Transverse colon (tissue), 4 donors: ENCODE results near the gene YAP1. TPM values are rescaled to one million over a fixed set of nuclear protein-coding genes. Genes with fewer than 3 reads are reported as not detected.

Source experiments
- DNase-seq: peaks from one replicate; pipeline ENCODE4 v3.0.0-alpha.2; 2019
- H3K27ac ChIP-seq, 4 donors: fragments of 200-600 bp; sonication (generic); 2 replicates each; pipeline ENCODE4 v1.5.1; 2016 to 2018; ENCODE audit warnings: inconsistent platforms in 4 of 4
- H3K27me3 ChIP-seq: fragments of 200-600 bp; sonication (generic); 2 replicates; pipeline ENCODE4 v1.5.1; 2017; ENCODE audit warnings: inconsistent platforms
- H3K36me3 ChIP-seq, 4 donors: fragments of 200-600 bp; sonication (generic); 2 replicates each; pipeline ENCODE4 v1.5.1; 2017 to 2019; ENCODE audit warnings: inconsistent platforms in 4 of 4
- H3K4me1 ChIP-seq, 4 donors: fragments of 200-600 bp; sonication (generic); 2 replicates each; pipeline ENCODE4 v1.5.1; 2017 to 2020; ENCODE audit warnings: inconsistent platforms in 4 of 4
- H3K4me3 ChIP-seq, 4 donors: fragments of 200-600 bp; sonication (generic); 1 replicate in 1 of 4; 2 replicates in 3 of 4; pipeline versions ENCODE4 v1.5.1 to v1.6.1; 2017 to 2019; ENCODE audit warnings: inconsistent platforms in 4 of 4
- H3K9me3 ChIP-seq, 2 donors: fragments of 200-600 bp; sonication (generic); 2 replicates each; pipeline ENCODE4 v1.5.1; 2017 to 2019; ENCODE audit warnings: inconsistent platforms in 2 of 2
- CTCF ChIP-seq, 5 experiments: fragments of 200-600 bp in 3 of 5; fragments of 450-650 bp in 2 of 5; sonication (generic) in 3 of 5; IDR thresholded peaks; 1 replicate in 2 of 5; 2 replicates in 3 of 5; pipeline ENCODE4 v1.5.1; 2016 to 2017; ENCODE audit warnings: antibody characterized with exemption in 5 of 5, inconsistent platforms in 3 of 5, mild to moderate bottlenecking in 2 of 5, moderate library complexity in 1 of 5
- EP300 ChIP-seq: sonication (generic); formaldehyde crosslinking; IDR thresholded peaks from one replicate; pipeline ENCODE4 v1.6.1; 2017; ENCODE audit warnings: antibody characterized with exemption, low read depth
- POLR2A ChIP-seq: fragments of 450-650 bp; IDR thresholded peaks from one replicate; pipeline ENCODE4 v1.6.1; 2016; ENCODE audit warnings: antibody characterized with exemption, mild to moderate bottlenecking, moderate library complexity
- POLR2AphosphoS5 ChIP-seq, 3 donors: sonication (generic); formaldehyde crosslinking; IDR thresholded peaks; one replicate each; pipeline ENCODE4 v1.6.1; 2016; ENCODE audit warnings: antibody characterized with exemption in 3 of 3
- WGBS, 2 donors: methylation state at CpG; one replicate each; pipeline ENCODE4 v1.1.5; 2018; ENCODE audit warnings: low coverage in 1 of 2; 5-methylcytosine and 5-hydroxymethylcytosine counted together
- in situ Hi-C, 4 donors: fragments of 200-750 bp; cut with MboI; loops; one replicate each; pipeline versions ENCODE4 v1.15.0 to v1.15.1; 2017; ENCODE audit warnings: low sequenced_read_pairs in 3 of 4, low pct_ligation_motif_present in 1 of 4, low pct_unique_long_range_greater_than_20kb in 1 of 4
- intact Hi-C: fragments of 100-400 bp; cut with DNase I; formaldehyde crosslinking; loops from one replicate; pipeline ENCODE4 v1.15.1; 2023; ENCODE audit warnings: low total_unique reads
- total RNA-seq, 4 donors: library from RNA; depleted of rRNA; stranded (reverse); fragments of >200 nt; gene quantifications; one replicate each; pipeline ENCODE4 v1.1.0, GENCODE V29; 2016

The YAP1 gene
- total RNA-seq, 4 donors from 2014 or later, result 90.5 to 163 (median 105) TPM

GRCh38 chr11:102116453-102117205, 6.4 kb downstream of the YAP1 start:
- TF ChIP-seq POLR2A (no peak), POLR2AphosphoS5 (IDR thresholded peaks at IDR 0.05) (no peak), CTCF (IDR thresholded peaks at IDR 0.05) (no peak), EP300 (no peak)
- in situ Hi-C loops (loop anchor here in 1 of 4 donors (25.0 kb wide), 1 partner anchor 146 kb away; no protein-coding TSS in a partner anchor), intact Hi-C loops (loop anchor here (10.0 kb wide), 1 partner anchor 158 kb away; no protein-coding TSS in a partner anchor)
- Histone ChIP-seq H3K4me3 (no peak overlapping the region), H3K4me1 (peaks cover 23 to 88% (median 47%) of the 10 kb centered on the region in 4 donors), H3K27ac (peak overlapping the region; percentile 57 to 78 (median 71)), H3K27me3 (no peaks in the 10 kb centered on the region), H3K36me3 (no peaks in the 10 kb centered on the region), H3K9me3 (no peaks in the 10 kb centered on the region)
- WGBS, 2 donors, result 42 to 46% methylated on average over 2 of the region's 2 CpGs
- DNase-seq, result no peak

GRCh38 chr11:102117472-102118113, 7.3 kb downstream of the YAP1 start:
- no peak for DNase-seq
- intact Hi-C loops, result loop anchor here (10.0 kb wide), 1 partner anchor 157 kb away; no protein-coding TSS in a partner anchor
- WGBS, 2 donors, result 0 to 15% methylated on average over 2 to 4 of the region's 4 CpGs

GRCh38 chr11:102118937-102119336, 8.7 kb downstream of the YAP1 start:
- Histone ChIP-seq H3K4me3 (no peak overlapping the region), H3K36me3 (no peaks in the 10 kb centered on the region), H3K27ac (no peak overlapping the region), H3K9me3 (no peaks in the 10 kb centered on the region), H3K4me1 (peaks cover 22 to 73% (median 37%) of the 10 kb centered on the region in 4 donors), H3K27me3 (no peaks in the 10 kb centered on the region)
- 4 to 18% methylated on average over 2 to 3 of the region's 3 CpGs for WGBS, 2 donors
- intact Hi-C loops (loop anchor here (10.0 kb wide), 1 partner anchor 156 kb away; no protein-coding TSS in a partner anchor), in situ Hi-C loops (loop anchor here in 1 of 4 donors (25.0 kb wide), 1 partner anchor 143 kb away; no protein-coding TSS in a partner anchor)
- TF ChIP-seq POLR2A (no peak), POLR2AphosphoS5 (IDR thresholded peaks at IDR 0.05) (no peak), EP300 (no peak), CTCF (IDR thresholded peaks at IDR 0.05) (no peak)
- DNase-seq, result no peak

More at GRCh38 chr11:102117472-102118113, 7.3 kb downstream of the YAP1 start:
- Histone ChIP-seq H3K9me3 (no peaks in the 10 kb centered on the region), H3K4me1 (peaks cover 23 to 86% (median 45%) of the 10 kb centered on the region in 4 donors), H3K4me3 (no peak overlapping the region), H3K27ac (peak overlapping the region in 3 of 4 donors; percentile 17 to 70 (median 44)), H3K27me3 (no peaks in the 10 kb centered on the region), H3K36me3 (no peaks in the 10 kb centered on the region)
- in situ Hi-C loops, result loop anchor here in 1 of 4 donors (25.0 kb wide), 1 partner anchor 145 kb away; no protein-coding TSS in a partner anchor
- no peak for TF ChIP-seq POLR2AphosphoS5 (IDR thresholded peaks at IDR 0.05)
- TF ChIP-seq CTCF (IDR thresholded peaks at IDR 0.05), result no peak
- TF ChIP-seq POLR2A, result no peak
- no peak for TF ChIP-seq EP300

GRCh38 chr11:102119997-102120396, 9.8 kb downstream of the YAP1 start:
- Histone ChIP-seq H3K4me3 (no peak overlapping the region), H3K27me3 (no peaks in the 10 kb centered on the region), H3K4me1 (peaks cover 13 to 62% (median 34%) of the 10 kb centered on the region in 4 donors), H3K9me3 (no peaks in the 10 kb centered on the region), H3K36me3 (no peaks in the 10 kb centered on the region), H3K27ac (no peak overlapping the region)
- in situ Hi-C loops (loop anchor here in 1 of 4 donors (25.0 kb wide), 1 partner anchor 142 kb away; no protein-coding TSS in a partner anchor), intact Hi-C loops (loop anchor here (10.0 kb wide), 1 partner anchor 155 kb away; no protein-coding TSS in a partner anchor)
- TF ChIP-seq POLR2AphosphoS5 (IDR thresholded peaks at IDR 0.05) (no peak), POLR2A (no peak), EP300 (no peak), CTCF (IDR thresholded peaks at IDR 0.05) (no peak)
- 26 to 43% methylated on average over 3 to 4 of the region's 4 CpGs for WGBS, 2 donors
- no peak for DNase-seq
